NT2/D1 (cell line): Measurements from ENCODE around the gene HOXA3.

ENCODE experiments used
- DNase-seq: peaks from one replicate; pipeline ENCODE4 v3.0.0-alpha.2; 2011; ENCODE audit warnings: low read depth, low spot score
- H3K27me3 ChIP-seq: 2 replicates; pipeline ENCODE4 v1.6.0; 2011; ENCODE audit warnings: mild to moderate bottlenecking; ENCODE audit not compliant: insufficient read length, insufficient read depth
- H3K36me3 ChIP-seq: 2 replicates; pipeline ENCODE4 v1.6.1; 2011; ENCODE audit warnings: mild to moderate bottlenecking, low read length, mixed read lengths; ENCODE audit not compliant: insufficient read depth, insufficient read length
- H3K4me1 ChIP-seq: 2 replicates; pipeline ENCODE4 v1.5.1; 2011; ENCODE audit not compliant: insufficient read depth, insufficient read length
- H3K4me3 ChIP-seq: 2 replicates; pipeline ENCODE4 v1.5.1; 2011; ENCODE audit warnings: low read depth; ENCODE audit not compliant: insufficient read length
- H3K9ac ChIP-seq: 2 replicates; pipeline ENCODE4 v1.6.0; 2011; ENCODE audit warnings: low read depth; ENCODE audit not compliant: insufficient read length
- H3K9me3 ChIP-seq: 2 replicates; pipeline ENCODE4 v1.5.1; 2011; ENCODE audit warnings: mild to moderate bottlenecking, low read length; ENCODE audit not compliant: insufficient read depth
- SUZ12 ChIP-seq: IDR thresholded peaks from 2 replicates; pipeline ENCODE4 v1.6.1; 2011; ENCODE audit not compliant: insufficient read length, insufficient read depth; ENCODE audit errors: extremely low read depth
- YY1 ChIP-seq: IDR thresholded peaks from 2 replicates; pipeline ENCODE4 v1.6.1; 2011; ENCODE audit not compliant: insufficient read length, insufficient read depth
- ZNF274 ChIP-seq: IDR thresholded peaks from 2 replicates; pipeline ENCODE4 v1.6.1; 2011; ENCODE audit warnings: mild to moderate bottlenecking, low read depth, low read length

Gene HOXA3

DNA sequence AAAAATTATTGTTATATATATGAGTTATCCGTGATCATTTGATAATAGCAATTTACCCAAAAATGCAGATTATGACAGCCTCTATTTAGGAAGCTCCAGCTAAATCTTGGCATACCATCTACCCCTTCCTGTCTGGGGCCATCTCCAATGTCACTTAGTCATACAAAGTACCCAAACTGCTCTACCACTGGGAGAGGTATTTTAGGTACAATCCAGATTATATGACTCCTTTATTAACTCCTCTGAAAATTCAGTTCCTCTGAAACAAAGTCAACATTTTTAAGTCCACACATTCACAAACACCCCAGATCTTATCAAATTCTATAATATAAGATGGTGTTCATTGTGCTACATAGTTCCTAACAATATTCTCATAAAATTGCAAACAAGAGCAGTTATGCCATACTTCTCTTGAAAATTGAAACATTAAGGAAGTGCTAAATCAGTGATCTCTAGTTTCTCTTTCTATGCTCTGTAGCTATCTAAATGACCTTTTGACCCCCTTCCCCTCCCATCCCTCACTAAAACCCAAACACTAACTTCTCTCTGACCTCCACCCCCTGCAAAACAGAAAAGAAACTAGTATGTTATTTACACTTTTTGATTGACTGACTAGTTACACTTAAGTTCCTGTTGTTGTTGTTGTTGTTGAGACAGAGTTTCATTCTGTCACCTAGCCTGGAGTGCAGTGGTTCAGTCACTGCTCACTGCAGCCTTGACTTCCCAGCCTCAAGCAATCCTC, 73.0 kb downstream of the HOXA3 start:
- Histone ChIP-seq H3K27me3 (no peaks in the 10 kb centered on the region), H3K9ac (no peak overlapping the region), H3K4me1 (no peaks in the 10 kb centered on the region), H3K4me3 (no peak overlapping the region), H3K9me3 (peaks cover 8% of the 10 kb centered on the region; the same call in 1 of the 2 replicates), H3K36me3 (no peaks in the 10 kb centered on the region)
- DNase-seq: no peak
- no peak for TF ChIP-seq SUZ12
- TF ChIP-seq YY1: no peak
- TF ChIP-seq ZNF274: no peak

DNA sequence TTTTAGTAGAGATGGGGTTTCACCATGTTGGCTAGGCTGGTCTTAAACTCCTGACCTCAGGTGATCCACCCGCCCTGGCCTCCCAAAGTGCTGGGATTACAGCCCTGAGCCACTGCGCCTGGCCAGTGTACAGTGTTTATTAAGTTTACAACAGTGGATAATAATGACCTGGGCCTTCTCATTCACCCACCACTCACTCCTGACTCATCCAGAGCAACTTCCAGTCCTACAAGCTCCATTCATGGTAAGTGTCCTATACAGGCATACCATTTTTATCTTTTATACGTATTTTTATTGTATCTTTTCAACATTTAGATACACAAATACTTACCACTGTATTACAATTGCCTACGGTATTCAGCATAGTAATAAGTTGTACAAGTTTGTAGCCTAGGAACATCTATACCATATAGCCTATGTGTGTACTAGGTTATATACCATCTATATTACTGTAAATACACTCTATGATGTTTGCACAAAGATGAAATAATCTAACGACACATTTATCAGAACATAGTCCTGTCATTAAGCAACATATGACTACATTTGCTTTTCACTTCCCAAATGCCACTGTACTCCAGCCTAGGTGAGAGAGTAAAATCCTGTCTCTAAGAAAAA, 73.7 kb downstream of the HOXA3 start:
- Histone ChIP-seq H3K27me3 (no peaks in the 10 kb centered on the region), H3K4me3 (no peak overlapping the region), H3K36me3 (no peaks in the 10 kb centered on the region), H3K4me1 (no peaks in the 10 kb centered on the region), H3K9ac (no peak overlapping the region), H3K9me3 (peaks cover 8% of the 10 kb centered on the region; the same call in 1 of the 2 replicates)
- TF ChIP-seq SUZ12 (no peak), ZNF274 (no peak), YY1 (no peak)
- DNase-seq: no peak

DNA sequence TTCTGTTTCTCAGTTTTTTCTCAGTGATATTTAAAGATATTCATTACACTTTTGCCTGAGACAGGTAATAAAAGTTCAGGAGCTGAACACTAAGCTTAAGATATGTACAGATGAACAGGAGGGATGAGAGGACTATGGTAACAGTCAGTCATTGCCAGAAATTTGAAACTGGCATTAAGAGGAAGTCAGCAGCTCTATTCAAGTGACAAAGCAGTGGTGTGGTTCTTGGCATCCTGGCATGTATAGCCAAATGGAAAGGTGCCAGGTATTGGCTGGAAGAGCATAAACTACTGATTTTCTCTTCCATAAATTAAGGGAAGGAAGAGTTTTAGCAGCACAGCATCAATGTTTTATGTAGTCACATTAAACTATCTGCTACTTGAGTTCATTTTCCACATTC, 79.3 kb downstream of the HOXA3 start:
- TF ChIP-seq SUZ12 (no peak), YY1 (no peak), ZNF274 (no peak)
- Histone ChIP-seq H3K27me3 (no peaks in the 10 kb centered on the region), H3K4me1 (no peaks in the 10 kb centered on the region), H3K9me3 (peaks cover 8% of the 10 kb centered on the region; the same call in 1 of the 2 replicates), H3K36me3 (no peaks in the 10 kb centered on the region), H3K4me3 (no peak overlapping the region), H3K9ac (no peak overlapping the region)
- no peak for DNase-seq

DNA sequence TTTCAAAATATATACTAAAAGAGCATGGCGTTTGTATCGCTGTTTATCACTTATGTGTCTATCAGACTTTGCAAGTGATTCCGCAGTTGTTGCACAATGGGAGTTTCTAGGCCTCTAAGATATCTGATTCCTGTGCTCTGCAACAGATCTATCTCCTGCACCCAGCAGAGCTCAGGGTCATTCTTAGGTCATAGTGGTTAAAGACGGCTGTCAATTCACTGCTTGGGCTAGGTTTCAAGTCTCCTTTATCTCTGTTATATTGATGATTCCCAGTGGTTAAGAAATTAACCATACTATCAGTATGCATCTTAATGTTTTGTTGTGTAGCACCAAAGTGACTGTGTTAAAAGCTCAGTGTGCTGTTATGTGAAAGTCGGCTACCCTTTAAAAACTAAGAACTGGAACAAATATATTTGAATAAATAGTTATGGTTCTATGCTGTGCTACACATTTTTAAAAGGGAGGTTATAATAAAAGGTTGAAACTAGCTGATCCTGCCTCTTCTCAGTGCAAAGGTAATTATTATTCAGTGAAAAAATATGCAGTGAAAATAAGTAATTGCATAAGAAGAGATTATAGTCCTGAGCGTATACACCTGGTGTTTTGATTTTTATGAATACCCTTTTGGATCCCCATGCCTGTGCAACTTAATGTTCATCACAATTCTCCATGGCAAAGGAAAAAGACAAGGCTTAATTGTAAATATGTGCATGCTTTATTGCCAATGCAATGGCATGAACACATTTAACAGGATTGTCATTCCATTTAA, 80.6 kb downstream of the HOXA3 start:
- no peak overlapping the region for H3K4me3 ChIP-seq
- no peaks in the 10 kb centered on the region for H3K4me1 ChIP-seq
- H3K9me3 ChIP-seq: peaks cover 8% of the 10 kb centered on the region; the same call in 1 of the 2 replicates
- DNase-seq: no peak
- no peaks in the 10 kb centered on the region for H3K36me3 ChIP-seq
- no peak for TF ChIP-seq SUZ12
- no peak for TF ChIP-seq ZNF274
- TF ChIP-seq YY1: no peak
- no peak overlapping the region for H3K9ac ChIP-seq
- no peaks in the 10 kb centered on the region for H3K27me3 ChIP-seq

DNA sequence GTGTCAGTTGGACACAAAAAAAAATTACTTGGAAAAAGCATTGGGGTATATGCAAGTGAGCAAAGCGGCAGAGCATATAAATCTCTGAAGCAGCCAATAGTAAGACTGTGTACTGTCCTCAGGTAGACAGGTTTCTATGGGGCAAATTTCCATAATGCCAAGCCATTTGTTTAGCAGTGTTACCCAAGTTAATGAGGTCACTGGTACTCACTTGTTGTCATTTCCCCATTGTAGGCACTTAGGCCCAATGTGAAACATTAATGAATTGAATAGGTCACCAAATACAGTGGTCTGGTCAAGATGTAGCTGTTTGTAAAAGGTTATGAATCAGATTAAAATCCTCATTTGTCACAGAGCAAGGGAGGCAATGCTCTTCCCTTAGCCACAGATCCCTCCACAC, 84.1 kb downstream of the HOXA3 start:
- no peak for TF ChIP-seq ZNF274
- Histone ChIP-seq H3K36me3 (no peaks in the 10 kb centered on the region), H3K4me1 (no peaks in the 10 kb centered on the region), H3K4me3 (no peak overlapping the region), H3K9me3 (no peaks in the 10 kb centered on the region), H3K9ac (no peak overlapping the region), H3K27me3 (no peaks in the 10 kb centered on the region)
- no peak for DNase-seq

DNA sequence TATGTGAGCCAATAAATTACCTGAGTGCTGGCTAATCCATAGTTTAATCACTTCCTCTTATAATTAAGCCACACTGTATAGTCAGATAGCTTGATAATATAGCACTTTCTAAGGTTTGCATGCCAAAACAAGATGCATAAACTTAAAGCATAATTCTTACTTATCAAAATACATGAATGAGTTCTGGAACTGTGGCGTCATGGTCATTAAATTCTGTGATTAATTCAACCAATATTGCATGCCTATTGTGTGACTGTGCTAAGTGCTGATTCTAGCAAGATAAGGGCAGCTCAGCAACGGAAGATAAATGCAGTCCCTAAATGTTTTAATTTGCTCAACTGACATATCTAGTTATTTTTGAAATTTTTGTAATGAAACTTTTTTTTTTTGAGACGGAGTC, 86.2 kb downstream of the HOXA3 start:
- no peak overlapping the region for H3K4me3 ChIP-seq
- H3K4me1 ChIP-seq: no peaks in the 10 kb centered on the region
- H3K36me3 ChIP-seq: no peaks in the 10 kb centered on the region
- TF ChIP-seq ZNF274: no peak
- TF ChIP-seq YY1: no peak
- TF ChIP-seq SUZ12: no peak
- no peaks in the 10 kb centered on the region for H3K27me3 ChIP-seq
- H3K9ac ChIP-seq: no peak overlapping the region
- DNase-seq: no peak
- H3K9me3 ChIP-seq: no peaks in the 10 kb centered on the region

DNA sequence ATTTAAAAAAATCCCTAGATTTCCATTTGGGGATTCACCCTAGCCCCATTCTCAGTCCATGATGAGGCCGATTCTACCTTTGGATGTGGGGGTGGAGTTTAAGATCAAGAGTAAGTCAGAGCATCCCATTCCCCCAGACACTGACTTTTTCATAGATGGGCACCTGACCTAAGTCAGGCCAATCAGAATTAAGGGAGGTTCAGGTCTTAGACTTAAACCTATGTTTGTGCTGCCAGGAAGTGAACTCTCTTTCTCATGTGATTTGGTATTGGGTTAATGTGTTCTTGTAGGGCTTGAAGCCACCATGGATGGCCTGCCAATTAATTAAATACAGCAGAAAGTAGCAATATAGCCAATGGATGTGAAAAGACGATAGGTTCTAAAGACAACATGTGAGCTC, 86.7 kb downstream of the HOXA3 start:
- no peaks in the 10 kb centered on the region for H3K4me1 ChIP-seq
- no peak for DNase-seq
- no peaks in the 10 kb centered on the region for H3K9me3 ChIP-seq
- TF ChIP-seq SUZ12: no peak
- TF ChIP-seq YY1: no peak
- no peak for TF ChIP-seq ZNF274
- H3K4me3 ChIP-seq: no peak overlapping the region
- H3K36me3 ChIP-seq: no peaks in the 10 kb centered on the region
- no peaks in the 10 kb centered on the region for H3K27me3 ChIP-seq
- H3K9ac ChIP-seq: no peak overlapping the region
